Naive thymus-derived CD4-positive, alpha-beta T cell (primary cell): Measurements from ENCODE around the gene LRRC56. TPM values are rescaled to one million over a fixed set of nuclear protein-coding genes. Genes with fewer than 3 reads are reported as not detected.
A peak's percentile ranks its signal among the peaks of the same experiment; 100 is the strongest.

Source experiments
- ATAC-seq: fragments of 150-1000 bp; cut with Tn5 transposase; 2 replicates; pipeline ENCODE4 v1.10.0; 2021; ENCODE audit warnings: mild to moderate bottlenecking, moderate library complexity
- CTCF ChIA-PET: fragments of 350-600 bp; sonication (Branson Sonifier 250); formaldehyde crosslinking; loops from one replicate; lab custom pipeline; 2021; ENCODE audit warnings: antibody characterized with exemption; lab: Charles Lee
- POLR2A ChIA-PET: fragments of 350-600 bp; sonication (Branson Sonifier 250); formaldehyde crosslinking; loops from one replicate; lab custom pipeline; 2021; ENCODE audit warnings: antibody characterized with exemption, inconsistent platforms; lab: Charles Lee
- DNase-seq, 9 donors: peaks; one replicate each; pipeline versions ENCODE4 v3.0.0 to v3.0.0-alpha.2; 2020 to 2022; ENCODE audit warnings: mixed read lengths in 1 of 9
- H3K27ac ChIP-seq: one replicate; pipeline ENCODE4 v1.7.0; 2013; ENCODE audit warnings: mild to moderate bottlenecking, low read depth, low read length, moderate library complexity
- H3K27me3 ChIP-seq, 2 donors: one replicate each; pipeline ENCODE4 v1.7.0; 2013; ENCODE audit warnings: low read length in 2 of 2, mild to moderate bottlenecking in 2 of 2, moderate library complexity in 2 of 2; ENCODE audit not compliant: control insufficient read depth in 2 of 2, insufficient read depth in 2 of 2
- H3K36me3 ChIP-seq, 3 experiments: 1 replicate in 2 of 3; 2 replicates in 1 of 3; pipeline ENCODE4 v1.7.0; 2013; ENCODE audit warnings: low read length in 3 of 3, mild to moderate bottlenecking in 3 of 3, moderate library complexity in 1 of 3; ENCODE audit not compliant: insufficient read depth in 3 of 3, control insufficient read depth in 2 of 3
- H3K4me1 ChIP-seq, 2 donors: one replicate each; pipeline ENCODE4 v1.7.0; 2013; ENCODE audit warnings: low read length in 2 of 2, mild to moderate bottlenecking in 2 of 2, moderate library complexity in 1 of 2; ENCODE audit not compliant: control insufficient read depth in 2 of 2, insufficient read depth in 2 of 2
- H3K4me3 ChIP-seq: 2 replicates; pipeline ENCODE4 v1.7.0; 2013; ENCODE audit warnings: mild to moderate bottlenecking, low read length
- H3K9me3 ChIP-seq, 3 experiments: 1 replicate in 2 of 3; 2 replicates in 1 of 3; pipeline ENCODE4 v1.7.0; 2013; ENCODE audit warnings: low read length in 3 of 3; ENCODE audit not compliant: control insufficient read depth in 2 of 3
- H3K27ac Mint-ChIP-seq, 9 donors: one replicate each; pipeline ENCODE4 v1.8.0; 2020 to 2022; ENCODE audit warnings: mixed read lengths in 9 of 9, mild to moderate bottlenecking in 8 of 9, moderate library complexity in 5 of 9, inconsistent platforms in 2 of 9
- H3K27me3 Mint-ChIP-seq, 5 donors: one replicate each; pipeline ENCODE4 v1.8.0; 2021 to 2022; ENCODE audit warnings: mixed read lengths in 5 of 5, mild to moderate bottlenecking in 1 of 5
- H3K36me3 Mint-ChIP-seq, 5 donors: one replicate each; pipeline ENCODE4 v1.8.0; 2020 to 2022; ENCODE audit warnings: mixed read lengths in 5 of 5, mild to moderate bottlenecking in 3 of 5, inconsistent platforms in 1 of 5
- H3K4me1 Mint-ChIP-seq, 7 donors: one replicate each; pipeline ENCODE4 v1.8.0; 2020 to 2022; ENCODE audit warnings: mixed read lengths in 7 of 7, mild to moderate bottlenecking in 3 of 7, inconsistent platforms in 1 of 7
- H3K4me3 Mint-ChIP-seq, 10 donors: one replicate each; pipeline ENCODE4 v1.8.0; 2020 to 2022; ENCODE audit warnings: mild to moderate bottlenecking in 10 of 10, mixed read lengths in 10 of 10, moderate library complexity in 6 of 10, inconsistent platforms in 2 of 10
- H3K9me3 Mint-ChIP-seq, 11 donors: one replicate each; pipeline ENCODE4 v1.8.0; 2020 to 2022; ENCODE audit warnings: mixed read lengths in 11 of 11, mild to moderate bottlenecking in 4 of 11, inconsistent platforms in 1 of 11, moderate library complexity in 1 of 11
- intact Hi-C, 2 donors: fragments of 100-400 bp; cut with micrococcal nuclease; formaldehyde crosslinking; loops; one replicate each; pipeline ENCODE4 v1.15.1; 2023
- polyA plus RNA-seq, 2 donors: library from polyadenylated mRNA; unstranded; fragments of 300-500 nt; fragmentation: Illumina TruSeq; gene quantifications; one replicate each; pipeline ENCODE4 v1.2.3, GENCODE V29; 2021
- total RNA-seq, 6 experiments: library from RNA in 5 of 6; stranded (reverse) in 5 of 6; gene quantifications; 1 replicate in 5 of 6; 2 replicates in 1 of 6; pipeline ENCODE4 v1.2.3 and lab custom pipeline; 2021 to 2026

The LRRC56 gene
- total and polyA plus RNA-seq, 7 experiments from 2014 or later = 0.35 to 5.1 (median 3.1) TPM

DNA sequence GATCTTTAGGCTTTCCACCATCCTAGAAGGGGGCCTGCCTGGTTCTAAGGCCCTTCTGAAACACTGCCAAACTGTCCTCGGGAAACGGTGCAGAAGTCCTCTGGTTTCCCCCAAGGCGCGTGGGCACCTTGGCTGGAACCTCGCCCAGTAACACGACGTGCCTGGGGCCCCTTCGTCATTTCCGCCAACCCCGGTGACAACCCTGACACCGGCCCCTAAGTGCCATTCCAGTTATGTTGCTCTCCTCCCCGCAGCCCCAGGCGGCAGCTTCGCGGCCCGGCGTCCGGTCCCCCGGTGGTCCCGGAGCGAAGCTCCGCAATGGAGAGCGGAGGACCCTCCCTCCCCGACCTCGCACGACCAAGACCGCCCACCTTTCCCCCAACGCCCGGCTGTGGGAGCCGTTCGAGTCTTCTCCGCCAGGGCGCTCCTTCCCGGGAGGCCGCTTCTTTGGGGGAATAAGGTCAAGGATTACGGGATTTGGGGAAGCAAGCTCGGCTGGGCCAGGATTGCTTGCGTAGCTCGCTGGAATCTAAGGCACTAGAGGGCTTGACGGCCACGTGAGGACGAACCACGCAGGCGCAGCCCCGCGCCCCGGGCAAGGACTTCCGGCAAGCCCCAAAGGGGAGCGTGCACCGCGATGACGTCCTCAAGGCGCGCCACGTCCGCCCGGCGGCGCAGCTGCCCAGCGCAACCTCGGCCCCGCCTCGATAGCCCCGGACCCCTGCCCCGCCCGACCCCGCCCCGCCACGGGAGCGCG is 30.9 kb upstream of the LRRC56 start:
- peak overlapping the region; percentile 99 for H3K27ac ChIP-seq
- POLR2A ChIA-PET = interaction anchor here (0.6 to 4.4 kb wide), 30 partner anchors 8 to 313 kb away, joined by 3 to 30 read pairs (median 4); partner anchors contain the start of genes ANO9, BET1L, HRAS and IRF7
- H3K4me1 ChIP-seq = peaks cover 12 to 26% of the 10 kb centered on the region in 2 donors
- peak overlapping the region; percentile 98 to 100 (median 99) for H3K27ac Mint-ChIP-seq
- H3K36me3 Mint-ChIP-seq = peaks cover 0 to 12% (median 3%) of the 10 kb centered on the region in 5 donors
- H3K27me3 Mint-ChIP-seq = no peaks in the 10 kb centered on the region
- H3K27me3 ChIP-seq = no peaks in the 10 kb centered on the region
- CTCF ChIA-PET = interaction anchor here (0.9 kb wide), 1 partner anchor 58 kb away, joined by 3 read pairs; no protein-coding TSS in a partner anchor
- H3K9me3 ChIP-seq = no peaks in the 10 kb centered on the region
- H3K9me3 Mint-ChIP-seq = peaks cover 0 to 4% (median 0%) of the 10 kb centered on the region in 11 donors
- peaks cover 5 to 34% (median 21%) of the 10 kb centered on the region in 7 donors for H3K4me1 Mint-ChIP-seq
- peaks cover 0 to 15% (median under 1%) of the 10 kb centered on the region in 3 experiments for H3K36me3 ChIP-seq
- ATAC-seq (peak; percentile 79), DNase-seq (peak; percentile 95 to 98 (median 97))
- peak overlapping the region; percentile 99 for H3K4me3 ChIP-seq
- intact Hi-C loops = loop anchor here (1.0 to 5.0 kb wide), 16 partner anchors 29 to 1894 kb away; partner anchors contain the start of genes BET1L (in 2 of the 2), PTDSS2 (in 2 of the 2), RIC8A (in 2 of the 2) and HRAS (in 1 of the 2)
- H3K4me3 Mint-ChIP-seq = peak overlapping the region; percentile 93 to 99 (median 96)

DNA sequence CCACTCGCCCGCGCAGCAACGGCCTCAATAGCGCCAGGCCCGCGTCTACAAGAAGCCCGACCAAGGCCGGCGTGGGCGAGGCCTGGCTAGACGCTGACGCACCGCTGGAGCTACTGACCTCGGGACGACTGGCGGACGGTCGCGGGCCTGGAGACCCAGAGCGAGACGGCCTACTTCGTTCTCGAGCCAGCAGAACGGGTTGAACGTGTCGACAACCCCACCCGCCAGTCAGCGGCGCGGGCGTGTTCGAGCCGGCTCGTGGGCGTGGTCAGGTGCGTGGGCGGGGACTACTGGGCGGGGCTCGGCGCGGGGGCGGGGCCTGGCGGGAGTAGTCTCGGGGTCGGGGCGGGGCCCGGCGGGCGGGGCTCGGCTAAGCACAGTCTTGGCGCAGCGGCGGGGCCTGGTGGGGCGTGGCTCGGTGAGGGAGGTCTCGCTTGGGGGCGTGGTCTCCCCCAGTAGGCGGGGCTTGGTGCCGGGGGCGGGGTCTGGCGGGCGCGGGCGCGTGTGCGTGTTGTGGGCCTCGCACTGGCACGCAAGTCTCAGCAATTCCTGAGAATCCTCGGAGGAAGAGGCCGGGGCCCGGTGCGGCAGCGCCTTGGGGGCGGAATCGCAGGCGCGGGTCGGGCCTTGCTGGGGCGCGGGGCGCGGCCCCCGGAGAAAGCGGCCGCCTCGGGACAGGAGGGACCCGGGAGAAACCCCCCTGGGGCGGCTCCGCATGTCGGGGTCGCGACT is 30.2 kb upstream of the LRRC56 start, which contains the start of gene RNH1:
Gene RNH1, minus strand, starts transcription at position 248 of the 732 bp plus-strand sequence. CDS start 5,080 bp downstream, outside the sequence.
- peak within 1 kb of the TSS; percentile 99 for H3K4me3 ChIP-seq
- POLR2A ChIA-PET = interaction anchor here (0.6 to 4.4 kb wide), 25 partner anchors 9 to 312 kb away, joined by 3 to 30 read pairs (median 4); partner anchors contain the start of genes ANO9, BET1L, HRAS and IRF7
- H3K27me3 ChIP-seq = no peaks in the 10 kb centered on the region
- Mint-ChIP-seq H3K4me3 (peak within 1 kb of the TSS; percentile 93 to 99 (median 96)), H3K27me3 (no peaks in the 10 kb centered on the region), H3K36me3 (peaks cover 0 to 15% (median 3%) of the 10 kb centered on the region in 5 donors), H3K27ac (peak within 1 kb of the TSS; percentile 98 to 100 (median 99)), H3K9me3 (peaks cover 0 to 4% (median 0%) of the 10 kb centered on the region in 11 donors), H3K4me1 (peaks cover 5 to 34% (median 21%) of the 10 kb centered on the region in 7 donors)
- intact Hi-C loops = loop anchor here (1.0 to 5.0 kb wide), 24 partner anchors 11 to 1894 kb away; partner anchors contain the start of genes BET1L (in 2 of the 2), DEAF1 (in 2 of the 2), HRAS (in 2 of the 2) and PHRF1 (in 2 of the 2)
- H3K27ac ChIP-seq = peak within 1 kb of the TSS; percentile 99
- DNase-seq (peak; percentile 95 to 100 (median 98)), ATAC-seq (peak; percentile 92)
- no peaks in the 10 kb centered on the region for H3K9me3 ChIP-seq
- CTCF ChIA-PET = no interaction called here
- H3K4me1 ChIP-seq = peaks cover 12 to 26% of the 10 kb centered on the region in 2 donors
- H3K36me3 ChIP-seq = peaks cover 0 to 10% (median 0%) of the 10 kb centered on the region in 3 experiments

DNA sequence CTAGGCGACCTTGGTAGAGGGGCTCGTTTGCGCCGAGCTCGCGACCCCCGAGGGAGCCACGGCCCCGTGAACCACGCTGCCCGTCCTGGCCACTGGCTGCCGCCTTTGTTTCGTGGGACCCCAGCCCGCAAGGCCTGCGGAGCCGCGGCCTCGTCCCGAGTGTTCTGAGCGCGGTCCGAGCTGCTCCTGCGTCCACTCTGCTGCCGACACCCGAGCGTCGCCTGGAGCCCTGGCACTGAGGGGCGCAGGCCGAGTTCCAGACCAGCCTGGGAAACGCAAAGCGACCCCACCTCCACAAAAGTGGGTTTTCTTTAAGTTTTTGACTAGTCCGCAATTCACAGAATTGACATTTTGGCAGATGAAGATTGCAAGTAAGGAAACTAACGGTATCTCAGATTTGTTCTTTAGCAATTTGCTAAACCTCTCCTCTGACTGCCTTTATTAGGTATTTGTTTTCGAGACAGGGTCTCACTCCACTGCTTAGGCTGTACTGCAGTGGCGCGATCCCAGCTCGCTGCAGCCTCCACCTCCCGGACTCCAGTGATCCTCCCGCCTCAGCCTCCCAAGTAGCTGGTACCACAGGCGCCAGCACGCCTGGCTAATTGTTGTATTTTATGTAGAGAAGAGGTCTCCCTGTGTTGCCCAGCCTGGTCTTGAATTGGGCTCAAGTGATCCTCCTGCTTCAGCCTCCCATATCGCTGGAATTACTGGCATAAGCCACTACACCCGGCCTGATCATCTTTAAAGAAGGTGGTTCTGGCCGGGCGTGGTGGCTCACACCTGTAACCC is 29.4 kb upstream of the LRRC56 start:
- Mint-ChIP-seq H3K27me3 (no peaks in the 10 kb centered on the region), H3K4me3 (peak overlapping the region; percentile 66 to 98 (median 88)), H3K36me3 (peaks cover 0 to 15% (median 3%) of the 10 kb centered on the region in 5 donors), H3K27ac (peak overlapping the region in 7 of 9 donors; percentile 24 to 99 (median 67)), H3K9me3 (peaks cover 0 to 4% (median 0%) of the 10 kb centered on the region in 11 donors), H3K4me1 (peaks cover 5 to 34% (median 21%) of the 10 kb centered on the region in 7 donors)
- Histone ChIP-seq H3K27me3 (no peaks in the 10 kb centered on the region), H3K9me3 (no peaks in the 10 kb centered on the region), H3K27ac (peak overlapping the region; percentile 72), H3K4me3 (peak overlapping the region; percentile 46), H3K36me3 (peaks cover 0 to 8% (median 0%) of the 10 kb centered on the region in 3 experiments), H3K4me1 (peaks cover 12 to 26% of the 10 kb centered on the region in 2 donors)
- DNase-seq = no peak
- POLR2A ChIA-PET = interaction anchor here (1.2 to 4.4 kb wide), 6 partner anchors 11 to 301 kb away, joined by 4 to 30 read pairs (median 12); partner anchors contain the start of genes BET1L, HRAS, LRRC56 and PTDSS2
- CTCF ChIA-PET = no interaction called here
- no peak for ATAC-seq
- intact Hi-C loops = loop anchor here (1.0 to 5.0 kb wide), 19 partner anchors 10 to 1893 kb away; partner anchors contain the start of genes DEAF1 (in 2 of the 2), TMEM80 (in 2 of the 2), HRAS (in 1 of the 2) and IFITM1 (in 1 of the 2)

DNA sequence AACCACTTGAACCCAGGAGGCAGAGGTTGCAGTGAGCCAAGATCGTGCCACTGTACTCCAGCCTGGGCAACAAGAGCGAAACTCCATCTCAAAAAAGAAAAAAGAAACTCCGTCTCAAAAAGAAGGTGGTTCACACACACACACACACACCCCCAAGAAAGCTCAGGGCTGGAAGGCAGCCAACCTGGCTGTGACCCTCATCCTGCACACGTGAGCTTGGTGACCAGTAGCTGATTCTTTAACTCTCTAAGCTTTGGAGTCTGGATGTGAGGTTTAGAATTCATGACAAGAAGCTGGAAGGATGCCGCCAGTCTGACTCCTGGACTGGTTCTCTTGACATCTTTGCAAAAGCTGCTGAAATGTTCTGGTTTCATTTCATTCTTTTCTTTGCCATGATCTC is 28.4 kb upstream of the LRRC56 start:
- H3K27ac Mint-ChIP-seq = no peak overlapping the region

DNA sequence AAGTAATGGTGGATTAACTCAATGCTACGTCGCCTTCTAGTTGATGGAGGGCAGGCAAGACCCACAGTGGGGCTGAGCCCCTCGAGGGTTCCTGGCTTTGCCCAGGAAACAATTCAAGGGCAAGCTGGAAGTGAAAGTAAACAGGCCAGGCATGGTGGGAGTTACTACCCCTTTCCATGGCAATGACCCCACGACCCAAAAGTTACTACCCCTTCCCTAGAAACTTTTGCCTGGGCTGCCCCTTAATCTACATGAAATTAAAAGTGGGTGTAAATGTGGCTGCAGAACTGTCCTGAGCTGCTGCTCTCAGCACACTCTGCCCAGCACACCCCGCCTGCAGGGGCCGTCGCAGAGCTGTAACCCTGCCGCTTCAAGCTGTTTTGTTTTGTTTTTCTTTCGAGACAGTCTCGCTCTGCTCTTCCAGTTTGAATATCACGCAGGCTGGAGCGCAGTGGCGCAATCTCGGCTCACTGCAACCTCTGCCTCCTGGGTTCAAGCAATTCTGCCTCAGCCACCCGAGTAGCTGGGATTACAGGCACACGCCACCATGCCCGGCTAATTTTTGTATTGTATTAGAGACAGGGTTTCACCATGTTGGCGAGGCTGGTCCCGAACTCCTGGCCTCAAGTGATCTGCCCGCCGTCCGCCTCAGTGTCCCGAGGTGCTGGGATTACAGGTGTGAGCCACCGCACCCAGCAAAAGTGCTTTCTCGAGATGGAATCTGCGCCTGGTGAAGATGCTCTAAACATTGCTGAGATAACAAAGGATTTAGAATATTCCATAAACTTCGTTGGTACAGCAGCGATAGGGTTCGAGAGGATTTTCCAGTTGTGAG is 24.3 kb upstream of the LRRC56 start:
- intact Hi-C loops = no loop called here
- CTCF ChIA-PET = interaction anchor here (0.7 kb wide), 1 partner anchor 14 kb away, joined by 3 read pairs; no protein-coding TSS in a partner anchor
- no peak overlapping the region for H3K4me3 ChIP-seq

More for the DNA sequence above, 28.4 kb upstream of the LRRC56 start:
- peaks cover 12 to 22% of the 10 kb centered on the region in 2 donors for H3K4me1 ChIP-seq
- Mint-ChIP-seq H3K36me3 (peaks cover 0 to 15% (median 3%) of the 10 kb centered on the region in 5 donors), H3K4me3 (peak overlapping the region in 4 of 10 donors; percentile 1 to 96 (median 39)), H3K27me3 (no peaks in the 10 kb centered on the region), H3K9me3 (peaks cover 0 to 4% (median 0%) of the 10 kb centered on the region in 11 donors), H3K4me1 (peaks cover 5 to 32% (median 18%) of the 10 kb centered on the region in 7 donors)
- CTCF ChIA-PET = interaction anchor here (1.3 kb wide), 1 partner anchor 9 kb away, joined by 7 read pairs; no protein-coding TSS in a partner anchor
- peaks cover 0 to 8% (median 0%) of the 10 kb centered on the region in 3 experiments for H3K36me3 ChIP-seq
- H3K27me3 ChIP-seq = no peaks in the 10 kb centered on the region
- DNase-seq (no peak), ATAC-seq (no peak)
- POLR2A ChIA-PET = interaction anchor here (0.6 to 4.4 kb wide), 4 partner anchors 10 to 302 kb away, joined by 3 to 30 read pairs (median 14); partner anchors contain the start of genes BET1L, HRAS, LRRC56 and RIC8A
- H3K27ac ChIP-seq = no peak overlapping the region
- H3K4me3 ChIP-seq = no peak overlapping the region
- intact Hi-C loops = loop anchor here (5.0 kb wide), 4 partner anchors 152 to 753 kb away; partner anchors contain the start of genes IFITM1 (in 1 of the 2) and IFITM2 (in 1 of the 2)
- no peaks in the 10 kb centered on the region for H3K9me3 ChIP-seq

More for the DNA sequence above, 24.3 kb upstream of the LRRC56 start:
- POLR2A ChIA-PET = interaction anchor here (1.1 kb wide), 1 partner anchor 184 kb away, joined by 3 read pairs; no protein-coding TSS in a partner anchor
- Mint-ChIP-seq H3K36me3 (peaks cover 0 to 26% (median 9%) of the 10 kb centered on the region in 5 donors), H3K9me3 (peaks cover 0 to 14% (median 4%) of the 10 kb centered on the region in 11 donors), H3K4me3 (no peak overlapping the region), H3K4me1 (peaks cover 0 to 10% (median 4%) of the 10 kb centered on the region in 7 donors), H3K27me3 (no peaks in the 10 kb centered on the region), H3K27ac (peak overlapping the region in 1 of 9 donors; percentile 36)
- Histone ChIP-seq H3K27ac (no peak overlapping the region), H3K4me1 (peaks cover 0 to 2% of the 10 kb centered on the region in 2 donors), H3K27me3 (no peaks in the 10 kb centered on the region), H3K36me3 (peaks cover 0 to 5% (median 0%) of the 10 kb centered on the region in 3 experiments), H3K9me3 (peaks cover 0 to 5% (median 0%) of the 10 kb centered on the region in 3 experiments)
- ATAC-seq (no peak), DNase-seq (no peak)
